ENCODE data around the gene SPINK7. TPM values are rescaled to one million over a fixed set of nuclear protein-coding genes. Genes with fewer than 3 reads are reported as not detected.

SPINK7 gene
- total and polyA plus RNA-seq, 3 experiments from 2014 or later, result not detected

DNA sequence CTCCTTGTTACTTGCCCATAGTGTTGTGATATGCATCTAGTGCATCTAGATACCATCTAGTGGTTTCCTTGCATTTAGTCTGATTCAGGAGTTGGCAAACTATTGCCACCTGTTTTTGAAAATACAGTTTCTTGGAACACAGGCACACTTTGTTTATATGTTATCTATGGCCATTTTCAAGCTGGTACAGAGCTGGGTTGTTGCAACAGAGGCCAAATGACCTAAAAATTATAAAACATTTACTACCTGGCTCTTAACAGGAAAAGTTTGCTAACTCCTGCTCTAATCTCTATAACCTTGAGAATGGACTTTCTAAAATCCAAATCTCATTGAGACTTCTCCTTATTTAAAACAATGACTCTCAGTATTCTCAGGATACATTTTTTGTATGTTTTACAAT is 52.1 kb downstream of the SPINK7 start:
- ChIA-PET POLR2A (no interaction called here), CTCF (no interaction called here)
- no peaks in the 10 kb centered on the region for H3K9me3 ChIP-seq (ENCODE audit: low read length)
- no peak for DNase-seq
- peaks cover 4 to 13% (median 7%) of the 10 kb centered on the region in 5 donors for H3K9me3 Mint-ChIP-seq
- peaks cover 0 to 27% (median 0%) of the 10 kb centered on the region in 3 donors for H3K36me3 Mint-ChIP-seq
- no peak overlapping the region for H3K27ac Mint-ChIP-seq
- peaks cover 7 to 16% of the 10 kb centered on the region in 2 donors for H3K27me3 Mint-ChIP-seq
- peaks cover 5% of the 10 kb centered on the region for H3K27me3 ChIP-seq (ENCODE audit: insufficient read depth, low read length, poor library complexity, severe bottlenecking)
- no peak overlapping the region for H3K4me3 Mint-ChIP-seq
- no peaks in the 10 kb centered on the region for H3K36me3 ChIP-seq (ENCODE audit: insufficient read depth, low read length)
- H3K4me1 Mint-ChIP-seq, result no peaks in the 10 kb centered on the region
- H3K27ac ChIP-seq (ENCODE audit: low read depth, low read length), result no peak overlapping the region
- no peak overlapping the region for H3K4me3 ChIP-seq (ENCODE audit: low read length)
- no peaks in the 10 kb centered on the region for H3K4me1 ChIP-seq (ENCODE audit: insufficient read depth, low read length)

Other genes starting within 250 kb of the SPINK7 start
- not detected for gene SPINK5, start 248.4 kb upstream of the SPINK7 start, total RNA-seq
- not detected for gene SPINK5, start 248.4 kb upstream of the SPINK7 start, polyA plus RNA-seq
- gene SPINK14, start 143.9 kb upstream of the SPINK7 start, total RNA-seq, result not detected
- not detected for gene SPINK14, start 143.9 kb upstream of the SPINK7 start, polyA plus RNA-seq
- gene SPINK6, start 109.4 kb upstream of the SPINK7 start, total RNA-seq, result not detected
- gene SPINK6, start 109.4 kb upstream of the SPINK7 start, polyA plus RNA-seq, result not detected
- not detected for gene MARCOL, start 73.9 kb upstream of the SPINK7 start, total RNA-seq
- not detected for gene MARCOL, start 73.9 kb upstream of the SPINK7 start, polyA plus RNA-seq
- not detected for gene SPINK13, start 43.6 kb upstream of the SPINK7 start, total RNA-seq
- not detected for gene SPINK13, start 43.6 kb upstream of the SPINK7 start, polyA plus RNA-seq
- not detected for gene SPINK9, start 23.1 kb downstream of the SPINK7 start, total RNA-seq
- gene SPINK9, start 23.1 kb downstream of the SPINK7 start, polyA plus RNA-seq, result not detected
- gene FBXO38, start 71.5 kb downstream of the SPINK7 start, total RNA-seq, result 10 to 100 TPM; 36.7 to 42.4 TPM
- 22.4 TPM for gene FBXO38, start 71.5 kb downstream of the SPINK7 start, polyA plus RNA-seq

Measured in CD8-positive, alpha-beta memory T cell (primary cell).